Left ventricle myocardium inferior (tissue), 1 donor: ENCODE results near the gene RASGRP2. TPM values are rescaled to one million over a fixed set of nuclear protein-coding genes. Genes with fewer than 3 reads are reported as not detected.

Experiments used
- DNase-seq: peaks from one replicate; pipeline ENCODE4 v3.0.0-alpha.2; 2020
- H3K27ac ChIP-seq: fragments of 200-600 bp; replicated peaks from 2 replicates; pipeline ENCODE4 v1.8.0; 2021
- H3K27me3 ChIP-seq: fragments of 200-600 bp; 2 replicates; pipeline ENCODE4 v1.8.0; 2021; ENCODE audit warnings: low read depth
- H3K36me3 ChIP-seq: fragments of 200-600 bp; 2 replicates; pipeline ENCODE4 v1.8.0; 2021
- H3K4me1 ChIP-seq: fragments of 200-600 bp; 2 replicates; pipeline ENCODE4 v1.8.0; 2021
- H3K4me3 ChIP-seq: fragments of 200-600 bp; 2 replicates; pipeline ENCODE4 v1.8.0; 2021; ENCODE audit warnings: mild to moderate bottlenecking, moderate library complexity
- H3K9me3 ChIP-seq: fragments of 200-600 bp; replicated peaks from 2 replicates; pipeline ENCODE4 v1.8.0; 2021
- CTCF ChIP-seq: fragments of 200-600 bp; IDR thresholded peaks from 2 replicates; pipeline ENCODE4 v1.8.0; 2021; ENCODE audit warnings: antibody characterized with exemption, mild to moderate bottlenecking, borderline replicate concordance
- intact Hi-C: fragments of 100-400 bp; cut with micrococcal nuclease; formaldehyde crosslinking; loops from one replicate; pipeline ENCODE4 v1.11.0; 2022
- total RNA-seq: library from RNA; stranded (reverse); fragmentation: NEBNext Ultra II Directional; extraction: Animal tissue kit (Norgen Biotek cat#: 25700); gene quantifications from one replicate; pipeline ENCODE4 v1.2.1, GENCODE V29; 2021
- donor health status: DM: no; HTN: yes; CAD: no; lungs with severe emphysema.

RASGRP2 gene
- total RNA-seq, 1 donor from 2014 or later: 21.1 TPM

GRCh38 chr11:64719406-64719805 lies 24.5 kb downstream of the RASGRP2 start:
- peaks cover 86% of the 10 kb centered on the region for H3K27me3 ChIP-seq

GRCh38 chr11:64718780-64719124 lies 25.2 kb downstream of the RASGRP2 start:
- TF ChIP-seq CTCF: no peak
- H3K27me3 ChIP-seq: peaks cover 92% of the 10 kb centered on the region
- peaks cover 7% of the 10 kb centered on the region for H3K4me1 ChIP-seq
- H3K9me3 ChIP-seq: no peaks in the 10 kb centered on the region
- intact Hi-C loops: no loop called here
- no peak for DNase-seq
- no peak overlapping the region for H3K27ac ChIP-seq
- H3K4me3 ChIP-seq: no peak overlapping the region
- H3K36me3 ChIP-seq: no peaks in the 10 kb centered on the region

More at GRCh38 chr11:64719406-64719805, 24.5 kb downstream of the RASGRP2 start:
- peaks cover 7% of the 10 kb centered on the region for H3K4me1 ChIP-seq
- no peak for TF ChIP-seq CTCF
- no peak overlapping the region for H3K27ac ChIP-seq
- H3K4me3 ChIP-seq: no peak overlapping the region
- H3K9me3 ChIP-seq: no peaks in the 10 kb centered on the region
- DNase-seq: no peak
- intact Hi-C loops: no loop called here
- no peaks in the 10 kb centered on the region for H3K36me3 ChIP-seq

- DNase-seq: no peak
- Histone ChIP-seq H3K4me3 (no peak overlapping the region), H3K27ac (no peak overlapping the region), H3K27me3 (peaks cover 98% of the 10 kb centered on the region), H3K4me1 (peaks cover 2% of the 10 kb centered on the region), H3K36me3 (no peaks in the 10 kb centered on the region), H3K9me3 (no peaks in the 10 kb centered on the region)
- TF ChIP-seq CTCF: no peak
- intact Hi-C loops: no loop called here
These were observed 25.7 kb downstream of the RASGRP2 start for GRCh38 chr11:64718084-64718779.

- Histone ChIP-seq H3K27me3 (peaks cover 100% of the 10 kb centered on the region), H3K36me3 (no peaks in the 10 kb centered on the region), H3K4me1 (peaks cover 4% of the 10 kb centered on the region), H3K27ac (no peak overlapping the region), H3K4me3 (no peak overlapping the region), H3K9me3 (no peaks in the 10 kb centered on the region)
- no peak for DNase-seq
- intact Hi-C loops: no loop called here
- no peak for TF ChIP-seq CTCF
These were observed 26.7 kb downstream of the RASGRP2 start for GRCh38 chr11:64717268-64717578.

GRCh38 chr11:64716473-64717267 lies 27.3 kb downstream of the RASGRP2 start:
- no peaks in the 10 kb centered on the region for H3K36me3 ChIP-seq
- no peaks in the 10 kb centered on the region for H3K9me3 ChIP-seq
- peaks cover 100% of the 10 kb centered on the region for H3K27me3 ChIP-seq
- DNase-seq: no peak
- TF ChIP-seq CTCF: no peak
- no peak overlapping the region for H3K27ac ChIP-seq
- intact Hi-C loops: no loop called here
- H3K4me3 ChIP-seq: no peak overlapping the region
- peaks cover 4% of the 10 kb centered on the region for H3K4me1 ChIP-seq
